NCI-H510A treated with DMSO at 0.1 percent for 48 hours (cell line): Measurements from ENCODE around the gene CCDC120.

ENCODE experiments used
- DNase-seq: peaks from one replicate; lab custom pipeline; 2025; lab: John Stamatoyannopoulos, UW

The CCDC120 gene

GRCh38 chrX:49102190-49102589 lies 43.4 kb downstream of the CCDC120 start:
- no peak for DNase-seq

- no peak for DNase-seq
Measured at GRCh38 chrX:49103637-49104036, 44.8 kb downstream of the CCDC120 start.

DNA sequence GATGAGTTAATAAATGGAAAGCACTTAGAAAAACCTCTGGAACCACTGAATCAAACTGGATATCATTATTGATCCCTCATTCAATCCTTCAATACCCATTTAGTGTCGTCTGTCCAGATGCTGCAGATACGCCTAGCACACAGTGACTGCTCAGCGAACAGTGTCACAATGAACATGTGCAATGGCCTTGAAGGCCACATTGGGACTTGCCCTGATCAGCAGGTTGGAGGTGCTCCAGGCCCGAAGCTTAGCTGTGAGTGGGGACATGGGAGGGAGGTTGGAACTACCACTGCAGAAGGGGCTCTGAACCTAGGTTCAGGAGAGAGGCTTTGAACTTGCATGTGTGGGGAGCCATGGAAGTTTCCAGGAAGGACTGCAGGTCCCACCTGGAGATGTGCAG lies 47.5 kb downstream of the CCDC120 start:
- DNase-seq = no peak

DNA sequence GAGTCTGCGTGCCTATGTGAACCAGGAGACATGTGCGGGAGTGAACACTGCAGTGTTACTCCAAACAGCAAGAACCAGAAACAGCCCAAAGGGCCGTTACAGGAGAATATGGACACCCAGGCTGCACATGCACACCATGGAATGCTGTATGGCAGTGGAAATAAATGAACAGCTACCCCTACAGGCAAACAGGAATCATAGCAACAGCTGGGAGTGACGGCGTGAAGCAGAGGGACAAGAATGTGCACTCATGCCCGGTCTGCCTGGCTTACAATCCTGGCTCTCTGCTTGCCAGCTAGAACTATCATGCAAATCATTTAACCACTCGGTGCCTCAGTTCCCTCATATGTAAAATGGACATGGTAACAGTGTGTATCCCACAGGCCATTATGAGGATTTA lies 48.1 kb downstream of the CCDC120 start:
- DNase-seq = peak; percentile 5

DNA sequence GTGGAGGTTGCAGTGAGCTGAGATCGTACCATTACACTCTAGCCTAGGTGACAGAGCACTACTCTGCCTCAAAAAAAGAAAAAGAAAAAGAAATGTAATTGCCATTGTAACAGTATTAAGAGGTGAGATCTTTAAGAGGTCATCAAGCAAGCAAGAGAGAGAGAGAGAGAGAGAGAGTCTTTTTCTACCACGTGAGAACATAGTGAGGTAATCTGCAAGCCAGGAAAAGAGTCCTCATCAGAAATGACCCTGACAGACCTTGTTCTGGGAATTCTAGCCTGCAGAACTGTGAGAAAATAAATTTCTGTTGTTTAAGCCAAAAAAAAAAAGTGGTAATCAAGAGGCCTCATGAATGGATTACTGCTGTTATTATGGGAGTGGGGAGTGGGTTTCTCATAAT lies 49.8 kb downstream of the CCDC120 start:
- no peak for DNase-seq

DNA sequence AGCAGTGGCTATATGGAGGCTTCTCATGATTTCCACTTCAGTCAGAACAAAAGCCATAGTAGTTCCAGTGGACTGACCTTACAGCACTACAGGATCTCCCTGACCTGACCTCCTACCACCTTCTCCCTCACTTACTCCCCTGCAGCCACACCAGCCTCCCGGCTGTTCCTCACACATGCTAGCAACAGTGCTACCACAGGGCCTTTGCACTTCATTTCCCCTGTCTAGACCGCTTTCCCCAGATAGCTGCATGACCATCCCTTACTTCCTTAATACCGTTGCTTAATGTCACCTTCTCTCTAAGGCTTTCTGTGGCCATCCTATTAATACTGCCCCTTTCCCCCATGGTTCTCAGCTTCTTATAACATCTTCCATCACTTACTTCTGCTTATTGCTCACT lies 51.6 kb downstream of the CCDC120 start:
- no peak for DNase-seq

DNA sequence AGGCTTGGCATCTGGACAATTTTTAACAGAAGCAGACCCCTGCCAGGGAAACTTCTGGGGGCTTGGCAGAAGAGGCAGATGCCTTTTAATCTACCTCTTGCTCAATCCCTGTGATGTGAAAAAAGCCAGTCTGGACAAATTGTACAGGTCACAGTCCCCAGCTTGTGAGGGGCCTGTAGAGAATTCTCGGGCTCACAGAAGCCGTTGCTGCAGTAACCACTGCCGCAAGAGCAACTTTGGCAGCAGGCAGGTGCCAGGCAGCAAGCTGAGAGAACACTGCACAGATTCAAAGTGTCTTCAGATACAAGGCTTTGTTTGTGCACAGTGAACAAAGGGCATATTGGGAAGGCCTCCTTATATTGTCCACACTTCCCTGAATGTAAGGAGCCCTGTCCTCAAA lies 53.0 kb downstream of the CCDC120 start:
- no peak for DNase-seq

GRCh38 chrX:49116076-49116475 lies 57.3 kb downstream of the CCDC120 start:
- no peak for DNase-seq

DNA sequence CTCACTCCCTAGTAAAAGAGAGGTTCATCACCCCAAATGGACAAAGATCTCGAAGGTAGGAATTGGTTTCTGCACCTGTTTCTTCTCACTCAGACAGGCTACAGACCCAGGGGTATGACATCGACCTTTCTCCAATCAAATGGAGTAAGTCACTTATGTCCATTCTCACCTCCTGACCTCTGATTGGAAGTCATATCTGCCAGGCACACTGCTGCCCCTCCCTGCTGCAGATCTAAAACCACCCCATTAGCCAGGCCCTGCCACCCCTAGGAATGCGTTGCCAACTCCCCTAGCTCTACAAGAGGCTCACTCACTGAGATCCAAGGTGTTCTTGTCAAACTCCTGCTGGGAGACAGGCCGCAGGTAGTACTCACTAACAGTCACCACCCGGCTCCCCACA lies 57.9 kb downstream of the CCDC120 start:
- DNase-seq = no peak

DNA sequence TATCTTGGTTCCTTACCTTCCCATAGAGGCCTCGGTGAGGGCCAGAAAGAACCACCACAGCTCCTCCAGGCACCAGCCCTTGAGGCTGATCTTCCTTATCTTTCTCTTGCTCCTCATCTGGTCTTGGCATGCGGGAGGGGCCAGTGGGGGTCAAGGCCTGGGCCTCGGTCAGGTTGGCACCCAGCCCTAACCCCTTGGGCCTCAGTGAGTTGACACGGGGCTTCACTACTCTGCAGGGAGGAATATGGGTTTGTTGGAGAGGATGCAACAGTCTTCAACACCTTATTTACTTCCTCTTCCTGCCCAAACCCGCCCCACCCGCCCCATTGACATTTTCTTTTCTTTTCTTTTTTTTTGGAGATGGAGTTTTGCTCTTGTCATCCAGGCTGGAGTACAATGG lies 58.8 kb downstream of the CCDC120 start:
- DNase-seq = no peak
